Cardiac fibroblast (primary cell): ENCODE measurements around the gene SARS2.
"Not testable (repeated sequence)": the region's sequence is repeated elsewhere in the genome, so short reads cannot be mapped to it uniquely, and the experiment has no call there.

Experiments
- DNase-seq, 2 donors: peaks; one replicate each; pipeline versions ENCODE4 v3.0.0 to v3.0.0-alpha.2; 2010; ENCODE audit warnings: low read depth in 2 of 2
- H3K4me3 ChIP-seq, 2 donors: replicated peaks in 1 of 2; 1 replicate in 1 of 2; 2 replicates in 1 of 2; pipeline ENCODE4 v1.5.1; 2011; ENCODE audit warnings: low read depth in 2 of 2, low read length in 2 of 2, mild to moderate bottlenecking in 2 of 2, moderate library complexity in 1 of 2
- TF ChIP-seq, protein P1 (sequence below): IDR thresholded peaks from one replicate; pipeline ENCODE4 v1.5.1; 2011; ENCODE audit warnings: low read depth, mild to moderate bottlenecking, low read length, inconsistent platforms

The SARS2 gene

DNA sequence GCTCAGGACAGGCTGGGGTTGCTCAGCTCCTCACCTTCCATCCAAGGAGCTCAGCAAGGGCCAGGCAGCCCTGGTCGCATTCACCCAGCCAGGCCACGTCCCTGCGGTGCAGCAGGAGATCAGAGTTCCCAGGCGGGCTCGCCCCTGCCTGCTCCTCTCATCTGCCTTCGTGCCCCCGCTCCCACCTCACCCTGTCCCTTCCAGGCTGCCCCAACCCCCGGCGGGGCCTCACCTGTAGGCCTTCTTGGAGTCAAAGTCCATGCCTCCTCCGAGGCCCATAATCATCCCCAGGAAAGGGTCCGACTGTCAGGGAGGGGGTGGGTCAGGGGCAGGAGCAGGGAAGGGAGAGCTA is 51.2 kb downstream of the SARS2 start:
- H3K4me3 ChIP-seq: no peak overlapping the region
- no peak for DNase-seq
- TF ChIP-seq, protein P1, sequence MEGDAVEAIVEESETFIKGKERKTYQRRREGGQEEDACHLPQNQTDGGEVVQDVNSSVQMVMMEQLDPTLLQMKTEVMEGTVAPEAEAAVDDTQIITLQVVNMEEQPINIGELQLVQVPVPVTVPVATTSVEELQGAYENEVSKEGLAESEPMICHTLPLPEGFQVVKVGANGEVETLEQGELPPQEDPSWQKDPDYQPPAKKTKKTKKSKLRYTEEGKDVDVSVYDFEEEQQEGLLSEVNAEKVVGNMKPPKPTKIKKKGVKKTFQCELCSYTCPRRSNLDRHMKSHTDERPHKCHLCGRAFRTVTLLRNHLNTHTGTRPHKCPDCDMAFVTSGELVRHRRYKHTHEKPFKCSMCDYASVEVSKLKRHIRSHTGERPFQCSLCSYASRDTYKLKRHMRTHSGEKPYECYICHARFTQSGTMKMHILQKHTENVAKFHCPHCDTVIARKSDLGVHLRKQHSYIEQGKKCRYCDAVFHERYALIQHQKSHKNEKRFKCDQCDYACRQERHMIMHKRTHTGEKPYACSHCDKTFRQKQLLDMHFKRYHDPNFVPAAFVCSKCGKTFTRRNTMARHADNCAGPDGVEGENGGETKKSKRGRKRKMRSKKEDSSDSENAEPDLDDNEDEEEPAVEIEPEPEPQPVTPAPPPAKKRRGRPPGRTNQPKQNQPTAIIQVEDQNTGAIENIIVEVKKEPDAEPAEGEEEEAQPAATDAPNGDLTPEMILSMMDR: no peak

DNA sequence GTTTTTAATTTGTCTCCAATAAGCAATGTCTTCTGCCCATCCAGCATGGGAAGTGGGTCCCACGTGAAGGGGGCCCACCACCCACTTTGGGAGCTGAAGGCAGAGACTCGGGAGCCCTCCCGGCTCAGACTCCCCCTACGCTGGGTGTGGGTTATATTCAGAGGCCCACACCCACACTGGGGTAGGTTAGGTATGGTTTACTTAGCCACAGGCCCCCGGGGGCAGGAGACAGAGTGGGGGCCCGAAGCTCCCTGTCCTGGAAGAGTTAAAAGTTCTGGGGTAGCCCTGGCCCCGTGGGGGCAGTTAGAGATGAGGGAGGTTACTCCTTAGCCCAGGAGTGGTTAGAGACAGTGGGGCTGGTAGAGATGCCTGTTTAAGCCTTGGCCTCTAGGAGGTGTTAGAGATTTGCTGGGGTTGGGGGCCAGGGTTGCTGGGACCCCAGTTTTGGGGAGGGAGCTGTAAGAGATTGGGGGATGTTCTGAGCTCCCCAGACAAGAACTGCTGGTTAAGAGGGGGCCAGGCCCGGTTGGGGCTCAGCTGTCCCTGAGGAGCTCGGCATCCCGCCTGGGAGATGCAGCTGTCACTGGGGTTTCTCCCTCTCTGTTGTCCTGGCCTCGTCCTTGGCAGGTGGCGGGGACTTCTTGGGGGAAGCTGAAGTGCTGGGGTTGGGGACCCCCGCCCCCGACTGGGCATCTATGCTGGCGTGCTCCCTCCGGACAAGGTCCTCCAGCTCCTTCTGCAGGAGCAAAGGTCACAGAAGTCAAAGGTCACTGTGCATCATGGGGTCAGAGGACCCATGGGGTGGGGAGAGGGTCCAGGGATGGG is 51.8 kb downstream of the SARS2 start:
- TF ChIP-seq, protein P1: no peak

DNA sequence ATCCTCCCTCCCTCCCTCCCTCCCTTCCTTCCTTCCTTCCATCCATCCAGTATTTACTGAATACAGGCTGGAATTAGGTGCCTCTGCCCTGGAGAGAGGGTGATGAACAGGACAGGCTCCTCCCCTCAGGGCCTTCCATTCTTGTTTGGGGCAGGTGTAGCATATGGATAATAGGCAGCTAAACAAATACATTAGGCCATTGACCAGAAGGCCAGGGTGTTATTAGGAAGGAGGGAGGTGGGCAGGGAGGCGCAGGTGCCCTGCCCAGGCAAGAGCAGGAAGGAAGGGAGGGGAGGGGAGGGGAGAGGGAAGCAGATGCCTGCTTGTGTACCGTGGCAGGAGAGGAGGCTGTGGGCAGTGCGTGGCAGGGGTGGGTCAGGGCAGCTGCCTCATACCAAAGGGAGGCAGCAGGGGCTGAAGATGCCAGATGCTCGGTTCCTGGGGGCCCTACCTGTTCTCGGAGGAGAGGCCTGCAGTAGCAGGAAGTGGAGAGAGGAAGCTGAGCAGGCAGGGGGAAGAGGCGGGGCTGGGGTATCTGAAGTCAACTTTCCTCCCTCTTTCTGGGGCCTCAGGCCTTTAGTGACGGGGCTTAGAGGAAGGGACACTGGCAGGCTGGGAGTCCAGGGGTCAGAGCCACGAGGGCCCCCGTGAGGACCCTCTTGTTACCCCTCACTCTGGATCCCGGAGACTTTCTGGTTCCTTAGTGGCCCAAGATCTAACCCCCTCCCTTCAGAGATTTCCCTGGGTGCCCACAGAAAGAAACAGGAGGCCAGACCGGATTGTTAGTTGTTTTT is 52.6 kb downstream of the SARS2 start, which contains the start of gene RINL:
TSS of gene RINL (minus strand) at position 495 of the 794 bp plus-strand sequence. CDS start 1,533 bp downstream, outside the sequence.
- no peak within 1 kb of the TSS for H3K4me3 ChIP-seq
- TF ChIP-seq, protein P1: no peak
- no peak for DNase-seq

More for the DNA sequence above, 51.8 kb downstream of the SARS2 start:
- no peak for DNase-seq
- no peak overlapping the region for H3K4me3 ChIP-seq

DNA sequence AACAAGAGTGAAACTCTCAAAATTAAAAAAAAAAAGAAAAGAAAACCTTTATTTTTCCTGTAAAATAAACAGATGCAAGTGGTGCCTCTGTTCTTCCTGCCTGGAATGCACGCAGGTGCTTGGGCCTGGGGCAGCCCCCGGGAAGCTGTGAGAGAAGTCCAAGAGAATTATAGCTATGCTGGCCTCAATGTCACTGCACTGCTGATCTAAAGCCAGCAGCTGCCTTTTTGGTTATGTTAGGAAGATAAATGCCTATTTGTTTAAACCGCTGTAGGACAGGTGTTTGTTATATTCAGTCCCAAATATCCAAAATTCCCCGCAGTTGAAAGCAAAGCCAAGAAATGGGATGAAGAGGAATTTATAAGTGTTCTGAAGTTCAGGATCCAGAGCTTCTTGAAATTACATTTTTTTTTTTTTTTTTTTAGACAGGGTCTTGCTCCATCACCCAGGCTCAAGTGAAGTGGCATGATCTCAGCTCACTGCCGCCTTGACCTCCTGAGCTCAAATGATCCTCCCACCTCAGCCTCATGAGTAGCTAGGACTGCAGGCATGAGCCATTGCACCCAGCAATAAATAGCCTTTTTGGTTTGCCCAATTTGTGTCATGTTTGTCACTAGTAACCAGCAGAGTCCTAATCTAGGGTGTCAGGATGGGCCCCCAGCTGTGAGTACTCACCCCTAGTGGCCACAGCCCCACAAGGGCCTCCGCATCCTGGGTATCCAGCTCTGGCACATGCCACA is 54.7 kb downstream of the SARS2 start:
- no peak overlapping the region for H3K4me3 ChIP-seq
- no peak for DNase-seq
- TF ChIP-seq, protein P1: no peak

DNA sequence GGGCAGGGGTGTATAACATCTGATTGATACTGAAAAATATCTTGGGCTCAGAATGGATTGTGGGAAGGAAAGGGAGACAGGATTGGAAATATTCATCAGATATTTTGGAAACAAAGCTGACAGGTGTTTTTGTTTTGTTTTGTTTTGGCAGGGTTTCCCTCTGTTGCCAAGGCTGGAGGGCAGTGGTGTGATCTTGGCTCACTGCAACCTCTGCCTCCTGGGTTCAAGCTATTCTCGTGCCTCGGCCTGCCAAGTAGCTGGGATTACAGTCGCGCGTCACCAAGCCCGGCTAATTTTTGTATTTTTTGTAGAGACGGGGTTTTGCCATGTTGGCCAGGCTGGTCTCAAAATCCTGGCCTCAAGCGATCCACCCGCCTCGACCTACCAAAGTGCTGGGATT is 57.2 kb downstream of the SARS2 start:
- H3K4me3 ChIP-seq, DNase-seq: not testable (repeated sequence)

DNA sequence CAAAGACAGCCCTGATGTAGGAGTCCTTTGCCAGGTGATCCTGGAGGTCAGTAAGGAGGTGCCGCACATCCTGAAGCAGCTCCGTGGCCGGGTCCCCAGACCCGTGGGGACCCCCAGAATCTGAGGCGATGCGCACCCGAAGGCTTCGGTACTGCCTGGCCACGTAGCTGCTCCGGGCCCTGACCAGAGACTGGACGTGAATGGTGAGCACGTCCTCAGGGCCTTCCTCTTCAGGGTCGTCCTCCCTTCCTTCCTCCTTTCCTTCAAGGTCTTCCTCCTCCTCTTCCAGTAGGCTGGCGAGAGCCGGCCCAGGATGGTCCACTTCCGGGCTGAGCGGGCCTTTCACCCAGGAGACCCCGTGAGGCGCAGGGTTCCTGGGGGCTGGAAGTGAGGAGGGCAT is 60.0 kb downstream of the SARS2 start:
- TF ChIP-seq, protein P1: no peak
- H3K4me3 ChIP-seq: no peak overlapping the region
- no peak for DNase-seq
